Stromal cell of bone marrow (primary cell): Measurements from ENCODE around the gene IGFBP4.

Source experiments
- DNase-seq: peaks from one replicate; pipeline ENCODE4 v3.0.0-alpha.2; 2012; ENCODE audit warnings: low read depth

Gene IGFBP4

GRCh38 chr17:40456396-40456951, 13.2 kb downstream of the IGFBP4 start:
- DNase-seq, result no peak

GRCh38 chr17:40457369-40457768, 14.1 kb downstream of the IGFBP4 start:
- DNase-seq, result no peak

GRCh38 chr17:40457964-40458791, 14.9 kb downstream of the IGFBP4 start:
- DNase-seq, result peak; percentile 74

- DNase-seq, result no peak
Observed at GRCh38 chr17:40458851-40459482, 15.7 kb downstream of the IGFBP4 start.

GRCh38 chr17:40459636-40460603, 16.7 kb downstream of the IGFBP4 start:
- DNase-seq, result no peak

- no peak for DNase-seq
Observed at GRCh38 chr17:40460604-40460967, 17.3 kb downstream of the IGFBP4 start.

DNA sequence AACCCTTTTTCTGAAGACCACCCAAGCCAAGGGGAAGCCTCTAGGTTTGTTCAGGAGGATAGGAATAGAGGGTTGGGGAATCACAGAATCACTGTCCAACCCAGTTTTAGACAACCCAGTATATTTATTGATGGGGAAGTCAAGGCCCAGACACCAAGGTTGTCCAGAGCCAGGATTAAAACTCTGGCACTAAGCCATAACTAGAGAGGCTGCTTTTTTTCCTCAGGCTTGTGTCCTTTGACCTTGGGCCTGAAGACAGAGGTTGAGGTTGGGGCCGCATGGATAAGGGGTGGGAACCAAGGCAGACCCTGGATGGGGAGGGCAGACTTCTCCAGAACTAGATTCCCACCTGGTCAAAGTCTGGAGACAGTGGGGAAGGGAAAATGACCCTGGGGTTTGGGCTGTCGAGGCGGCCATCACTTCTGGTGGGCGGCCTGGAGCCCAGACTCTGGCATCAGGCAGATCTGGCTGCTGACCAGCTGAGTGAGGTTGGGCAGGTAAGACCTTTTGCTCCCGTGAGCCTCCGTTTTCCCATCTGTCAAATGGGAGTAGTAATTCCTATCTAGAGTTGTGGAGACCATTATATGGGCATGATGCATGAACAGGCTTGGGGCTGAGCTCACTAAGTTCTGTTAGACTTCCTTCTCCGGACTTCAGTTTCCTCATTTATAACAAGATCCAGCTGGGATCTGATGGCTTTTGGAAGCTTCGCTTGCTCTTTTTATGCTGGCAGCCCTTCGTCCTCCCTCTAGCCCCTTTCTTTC, 17.9 kb downstream of the IGFBP4 start:
- no peak for DNase-seq

DNA sequence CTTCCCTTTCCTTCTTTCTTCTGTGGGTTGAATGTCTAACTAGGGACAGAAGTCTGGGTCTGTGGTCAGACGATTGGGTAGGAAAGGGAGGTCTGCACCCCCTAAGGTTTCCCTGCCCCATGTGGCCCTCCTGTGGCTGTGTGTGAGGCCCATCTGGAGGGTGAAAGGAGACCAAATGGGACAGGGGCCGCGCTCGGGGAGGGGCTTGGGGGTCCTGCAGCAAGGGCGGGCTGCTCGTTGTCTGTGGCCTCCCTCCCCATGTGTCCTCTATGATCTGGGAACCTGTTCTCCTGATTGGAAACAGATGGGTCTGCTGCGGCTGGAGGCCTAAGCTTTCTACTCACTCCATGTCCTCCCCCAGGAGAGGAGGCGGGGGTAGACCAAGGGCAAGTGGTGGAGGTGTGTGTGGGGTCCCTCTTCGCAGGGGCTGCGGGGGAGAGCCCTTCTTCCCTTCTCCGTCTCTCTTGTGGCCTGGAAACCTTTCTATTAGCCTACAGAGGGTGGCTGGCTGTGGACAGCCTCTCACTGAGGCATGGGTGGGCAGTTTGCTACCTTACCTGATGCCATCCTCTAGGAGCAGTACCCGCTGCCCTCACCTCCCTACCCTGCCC, 18.6 kb downstream of the IGFBP4 start:
- no peak for DNase-seq

DNA sequence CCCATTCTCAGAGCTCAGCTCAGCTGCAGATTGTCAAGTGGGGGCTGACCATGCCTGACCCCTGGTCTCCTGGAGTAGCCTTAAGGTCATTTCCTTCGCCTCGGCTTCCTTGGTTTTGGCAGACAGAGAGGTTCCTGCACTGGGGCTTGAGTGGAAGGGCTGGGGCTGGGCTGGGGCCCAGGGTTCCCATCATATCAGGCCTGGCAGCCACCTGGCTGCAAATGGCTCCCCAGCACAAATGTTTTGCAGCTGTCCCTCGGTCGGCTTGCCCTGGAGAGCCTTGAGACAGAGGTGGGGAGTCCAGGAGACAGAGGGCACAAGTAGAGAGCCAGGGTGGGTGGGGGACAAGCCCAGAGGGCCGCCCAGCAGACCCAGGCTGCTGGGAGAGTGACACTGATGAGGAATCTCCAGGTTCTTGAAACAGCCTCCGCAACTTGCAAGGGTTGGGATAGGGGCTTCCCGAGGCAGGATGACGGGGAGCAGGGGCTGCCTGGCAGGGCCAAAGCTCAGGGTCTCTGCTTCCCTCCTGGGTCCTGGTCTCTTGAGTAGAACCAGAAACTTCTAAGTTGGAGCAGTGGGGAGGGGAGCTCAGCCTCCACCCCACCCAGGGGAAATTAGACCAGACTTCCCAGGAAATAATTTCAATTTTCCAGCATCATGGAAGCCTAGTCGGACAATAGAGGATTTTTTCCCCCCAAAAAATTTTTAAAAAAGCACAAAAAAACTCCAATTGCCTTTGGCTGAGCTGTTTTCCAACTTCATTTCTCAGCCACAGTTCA, 19.3 kb downstream of the IGFBP4 start:
- DNase-seq, result no peak

DNA sequence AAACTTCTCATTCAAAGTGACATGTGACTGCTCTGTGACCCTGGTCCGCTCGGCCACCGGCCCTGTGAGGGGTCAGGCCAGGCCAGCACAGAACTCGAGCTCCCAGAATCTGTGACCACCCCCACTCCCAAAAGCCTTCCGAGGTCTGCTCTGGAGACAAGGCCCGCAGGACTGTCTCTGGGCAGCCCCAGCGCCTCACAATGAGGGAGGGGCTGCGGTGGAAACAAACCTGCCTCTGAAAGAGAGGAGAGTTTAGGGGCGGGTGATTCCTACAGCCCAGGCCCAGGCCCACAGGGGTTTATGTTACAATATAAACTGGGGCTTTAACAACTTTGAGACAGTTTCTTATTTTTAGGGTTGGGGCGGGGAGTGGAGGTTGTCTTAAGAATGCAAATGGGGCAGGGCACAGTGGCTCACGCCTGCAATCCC, 19.9 kb downstream of the IGFBP4 start:
- DNase-seq, result no peak

GRCh38 chr17:40464392-40464855, 21.2 kb downstream of the IGFBP4 start:
- DNase-seq, result no peak

- no peak for DNase-seq
Observed at GRCh38 chr17:40466298-40466971, 23.2 kb downstream of the IGFBP4 start.

- no peak for DNase-seq
Observed at GRCh38 chr17:40467281-40467867, 24.1 kb downstream of the IGFBP4 start.

DNA sequence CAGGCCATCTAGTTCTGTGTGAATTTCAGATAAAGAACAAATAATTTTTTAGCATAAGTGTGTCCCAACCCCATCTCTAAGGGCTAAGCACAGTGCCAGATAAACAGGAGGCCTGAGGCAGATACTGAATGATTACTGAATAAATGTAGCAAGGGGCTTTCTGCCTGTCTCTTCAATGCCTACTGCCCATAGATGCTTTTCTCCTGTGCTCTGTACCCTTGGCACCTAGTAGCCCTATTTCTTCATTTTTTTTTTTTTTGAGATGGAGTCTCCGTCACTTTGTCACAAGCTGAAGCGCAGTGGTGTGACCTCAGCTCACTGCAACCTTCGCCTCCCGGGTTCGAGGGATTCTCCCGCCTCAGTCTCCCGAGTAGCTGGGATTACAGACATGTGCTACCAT, 25.3 kb downstream of the IGFBP4 start:
- no peak for DNase-seq

DNA sequence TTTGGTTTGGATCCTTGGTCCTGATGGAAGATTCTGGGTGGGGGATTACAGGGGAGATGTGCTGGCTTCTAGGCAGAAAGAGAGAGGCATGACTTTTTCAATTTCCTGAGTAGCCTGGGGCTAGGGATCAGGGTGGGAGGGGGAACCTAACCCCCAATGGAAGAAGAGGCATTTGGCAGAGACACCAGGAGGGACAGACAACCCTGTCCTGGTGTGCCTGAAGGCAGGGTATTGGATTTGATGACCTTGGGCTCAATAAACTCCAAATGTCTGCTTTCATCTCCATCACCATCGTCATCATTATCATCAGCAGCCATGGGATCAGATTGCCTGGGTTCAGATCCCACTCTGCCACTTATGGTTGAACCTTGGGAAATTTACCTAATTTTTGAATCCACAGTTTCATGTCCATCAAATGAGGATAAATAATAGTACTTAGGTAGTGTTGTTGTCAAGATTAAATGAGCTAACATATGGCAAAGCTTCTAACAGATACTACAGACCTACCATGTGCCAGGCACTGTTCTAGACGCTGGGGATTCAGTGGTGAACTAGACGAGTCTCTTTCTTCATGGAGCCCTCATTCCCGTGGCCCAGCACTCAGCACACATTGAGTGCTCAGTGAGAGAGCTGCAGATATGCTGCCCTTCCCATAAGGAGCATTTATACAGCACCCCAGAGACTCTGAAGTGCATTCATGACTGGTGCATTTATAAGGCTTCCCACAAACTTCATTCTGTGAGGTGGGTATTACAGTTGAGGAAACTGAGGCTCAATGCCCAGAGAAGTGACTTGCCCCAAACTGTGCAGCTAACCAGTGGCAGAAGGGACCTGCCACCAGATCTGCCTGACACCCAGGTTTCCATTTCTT, 26.8 kb downstream of the IGFBP4 start:
- DNase-seq, result no peak

DNA sequence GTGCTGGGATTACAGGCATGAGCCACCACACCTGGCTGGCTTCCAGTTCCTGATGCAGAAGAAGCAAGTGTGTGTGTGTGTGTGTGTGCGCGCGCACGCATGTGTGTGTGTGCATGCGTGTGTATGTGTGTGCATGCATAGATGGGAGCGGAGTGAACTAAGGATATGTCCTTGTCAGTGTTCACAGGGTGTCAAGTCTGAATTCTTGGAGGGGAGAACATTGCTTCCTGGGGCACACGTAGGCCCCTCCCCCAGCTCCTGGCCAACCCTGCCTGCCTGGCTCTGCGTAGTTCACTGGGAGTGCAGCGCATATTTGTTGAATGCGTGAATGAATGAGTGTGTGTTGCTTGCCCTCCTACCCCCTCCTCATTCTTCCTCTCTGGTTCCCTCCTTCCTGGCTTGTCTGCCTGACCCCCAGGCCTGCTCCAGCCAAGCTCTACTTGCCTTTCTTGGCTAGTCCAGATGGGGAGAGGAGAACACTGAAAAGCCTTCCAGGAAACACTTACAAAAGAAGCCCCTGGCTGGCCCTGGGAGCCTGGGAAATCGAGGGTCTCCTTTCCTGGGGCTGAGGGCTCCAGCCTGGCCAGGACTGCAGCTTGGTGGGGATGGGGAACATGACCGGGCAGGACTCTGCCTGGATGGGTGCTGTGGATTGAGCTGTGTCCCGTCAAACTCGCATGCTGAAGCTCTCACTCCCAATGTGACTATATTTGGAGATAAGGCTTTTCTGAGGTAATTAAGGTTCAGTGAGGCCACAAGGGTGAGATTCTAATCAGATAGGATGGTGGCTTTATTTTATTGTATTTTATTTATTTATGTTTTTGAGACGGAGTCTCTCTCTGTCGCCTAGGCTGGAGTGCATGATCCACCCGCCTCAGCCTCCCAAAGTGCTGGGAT, 27.9 kb downstream of the IGFBP4 start:
- DNase-seq, result no peak
